PFSK-1 (cell line): ENCODE data around the gene AGO3.

Experiments
- FOXP2 ChIP-seq: optimal IDR thresholded peaks from 2 replicates; pipeline ENCODE3; 2011; ENCODE audit warnings: borderline replicate concordance, control low read depth, inconsistent platforms; ENCODE audit not compliant: insufficient read depth; ENCODE audit errors: extremely low read length, extremely low read depth
- POLR2AphosphoS5 ChIP-seq: IDR thresholded peaks from 2 replicates; pipeline ENCODE4 v1.6.1; 2012; ENCODE audit warnings: low read depth, mild to moderate bottlenecking, control low read depth, low read length, moderate library complexity
- REST ChIP-seq, 2 experiments: IDR thresholded peaks; 2 replicates each; pipeline versions ENCODE4 v1.6.1 to v1.8.0; 2011 to 2012; ENCODE audit warnings: low read depth in 2 of 2, low read length in 2 of 2, control low read depth in 1 of 2, inconsistent platforms in 1 of 2, mild to moderate bottlenecking in 1 of 2, moderate library complexity in 1 of 2; ENCODE audit not compliant: insufficient read depth in 1 of 2
- SIN3A ChIP-seq: IDR thresholded peaks from 2 replicates; pipeline ENCODE4 v1.6.1; 2012; ENCODE audit warnings: mild to moderate bottlenecking, low read length, moderate library complexity, borderline replicate concordance; ENCODE audit not compliant: insufficient read depth
- TAF1 ChIP-seq: IDR thresholded peaks from 2 replicates; pipeline ENCODE4 v1.6.1; 2012; ENCODE audit warnings: low read length, control low read depth, borderline replicate concordance; ENCODE audit not compliant: insufficient read depth

The AGO3 gene

GRCh38 chr1:35931446-35932157 lies 697 bp downstream of the AGO3 start:
- TF ChIP-seq FOXP2: no peak
- TF ChIP-seq TAF1: no peak
- no peak for TF ChIP-seq SIN3A
- no peak for TF ChIP-seq REST (IDR thresholded peaks at IDR 0.05; ENCODE audit: insufficient read depth in 1 of 2, low read depth in 2 of 2, low read length in 2 of 2)
- no peak for TF ChIP-seq POLR2AphosphoS5

DNA sequence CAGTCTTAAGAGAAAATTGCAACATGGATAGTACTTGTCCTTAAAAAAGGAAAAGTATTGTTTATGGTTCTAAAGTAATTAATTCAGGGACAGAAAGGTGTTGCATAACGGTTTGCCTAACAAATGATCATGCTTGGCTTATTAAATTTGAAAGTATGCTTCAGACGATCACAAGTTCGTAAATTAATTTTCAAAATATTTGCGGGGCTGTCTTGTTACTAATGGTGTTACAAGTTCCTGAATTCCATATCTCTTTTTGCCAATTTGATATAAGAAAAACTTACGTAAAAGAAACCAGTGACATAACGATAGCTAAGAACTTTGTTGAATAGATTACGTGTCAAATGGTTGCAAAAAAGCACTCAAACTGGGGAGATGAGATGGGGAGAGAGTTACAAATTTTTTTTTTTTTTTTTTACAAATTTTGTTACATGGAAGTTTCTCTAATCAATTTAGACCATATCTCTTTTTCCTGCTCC lies 1.3 kb downstream of the AGO3 start:
- TF ChIP-seq SIN3A (no peak), REST (IDR thresholded peaks at IDR 0.05; ENCODE audit: insufficient read depth in 1 of 2, low read depth in 2 of 2, low read length in 2 of 2) (no peak), FOXP2 (no peak), TAF1 (no peak), POLR2AphosphoS5 (no peak)

GRCh38 chr1:35932941-35933340 lies 2.0 kb downstream of the AGO3 start:
- TF ChIP-seq TAF1 (no peak), SIN3A (no peak), REST (IDR thresholded peaks at IDR 0.05; ENCODE audit: insufficient read depth in 1 of 2, low read depth in 2 of 2, low read length in 2 of 2) (no peak), POLR2AphosphoS5 (no peak), FOXP2 (no peak)

DNA sequence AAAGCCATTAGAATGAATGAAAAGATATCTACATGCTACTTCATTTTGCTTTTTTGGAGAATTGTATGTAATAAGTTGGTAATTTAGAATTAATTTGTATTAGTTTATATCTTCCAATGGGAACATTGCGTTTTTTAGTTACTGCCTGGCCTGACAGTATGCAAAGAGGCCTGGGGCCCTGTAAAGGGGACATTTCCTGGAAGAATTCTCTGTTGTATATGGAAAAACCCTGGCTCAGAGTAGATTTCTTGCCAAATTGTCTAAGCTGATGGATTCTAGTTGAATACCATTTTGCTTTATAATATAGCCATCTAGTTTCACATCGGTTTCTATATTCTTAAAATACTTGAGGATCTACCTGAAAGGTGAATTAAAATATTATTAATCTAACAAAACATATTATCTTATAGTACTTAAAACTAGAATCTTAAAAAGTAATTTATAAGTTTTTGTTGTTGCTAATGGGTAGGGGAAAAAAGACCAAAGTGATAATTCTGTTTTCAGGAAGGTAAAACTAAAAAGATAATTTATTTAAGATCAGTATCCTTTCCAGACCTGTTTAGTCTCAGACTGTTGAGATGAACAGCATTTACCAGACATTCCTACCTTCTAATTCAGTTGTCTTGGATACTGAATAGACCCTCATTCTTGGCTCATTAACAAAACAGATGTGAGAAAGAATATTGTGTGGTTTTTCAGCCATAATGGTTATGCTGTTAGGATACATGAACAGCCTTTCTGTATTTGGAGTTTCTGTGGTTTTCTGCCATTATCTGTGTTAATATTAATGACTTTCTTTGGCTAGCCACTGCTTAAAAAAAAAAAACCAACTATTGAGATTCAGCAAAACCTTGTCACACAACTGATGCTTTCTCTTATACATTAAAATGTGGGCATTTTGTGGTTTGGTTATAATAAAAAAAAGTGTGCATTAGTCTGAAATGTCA lies 4.8 kb downstream of the AGO3 start:
- no peak for TF ChIP-seq SIN3A
- TF ChIP-seq TAF1: no peak
- TF ChIP-seq FOXP2: no peak
- no peak for TF ChIP-seq POLR2AphosphoS5

GRCh38 chr1:35936838-35937237 lies 5.9 kb downstream of the AGO3 start:
- TF ChIP-seq POLR2AphosphoS5 (no peak), TAF1 (no peak), SIN3A (no peak), FOXP2 (no peak), REST (IDR thresholded peaks at IDR 0.05; ENCODE audit: insufficient read depth in 1 of 2, low read depth in 2 of 2, low read length in 2 of 2) (no peak)
